ENCODE data around the gene RABEP1. TPM values are rescaled to one million over a fixed set of nuclear protein-coding genes. Genes with fewer than 3 reads are reported as not detected.

RABEP1 gene
- total and polyA plus RNA-seq, 2 experiments from 2014 or later: 37.0 to 88.1 TPM

DNA sequence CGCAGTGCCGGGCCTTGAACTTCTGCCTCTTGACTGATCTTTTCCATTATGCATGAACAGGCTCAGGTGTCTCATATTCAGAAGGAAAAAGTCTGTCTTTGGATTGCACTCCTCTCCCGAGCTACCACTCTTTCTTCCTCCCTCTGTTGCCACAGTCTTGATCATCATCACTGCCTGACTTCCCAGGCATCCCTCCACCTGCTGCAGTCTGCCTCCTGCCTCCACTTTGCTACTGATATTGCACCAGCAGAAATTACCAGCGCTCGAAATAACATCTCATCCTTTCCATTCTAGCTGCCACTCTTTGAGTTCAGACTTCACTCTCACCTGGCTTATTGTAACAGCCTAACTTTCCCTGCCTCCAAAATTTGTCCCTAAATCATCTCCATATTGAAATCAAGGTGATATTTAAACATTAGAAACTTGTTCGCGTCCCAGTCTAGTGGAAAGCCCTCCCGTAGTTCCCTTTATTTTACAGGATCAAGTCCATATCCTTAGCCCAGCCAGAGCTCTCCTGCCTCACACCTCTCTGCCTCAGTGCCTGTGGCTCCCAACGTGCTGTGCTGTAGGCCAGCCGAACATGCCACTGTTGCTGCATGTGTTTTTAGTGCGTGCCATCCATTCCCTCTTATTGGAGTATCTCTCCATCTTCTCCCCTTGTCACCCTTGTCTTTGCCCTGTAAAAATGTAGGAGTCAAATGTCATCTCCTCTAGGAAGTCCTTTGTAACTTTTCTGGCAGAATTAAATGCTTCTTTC lies 97.4 kb downstream of the RABEP1 start:
- Histone ChIP-seq H2AFZ (no peak overlapping the region), H3K9me2 (ENCODE audit: insufficient read depth) (no peaks in the 10 kb centered on the region), H3K79me2 (replicated peaks; ENCODE audit: insufficient read depth) (no peaks in the 10 kb centered on the region), H3K27me3 (ENCODE audit: insufficient read depth) (no peaks in the 10 kb centered on the region), H3K36me3 (ENCODE audit: insufficient read depth) (peaks cover 49% of the 10 kb centered on the region), H3K27ac (ENCODE audit: low read depth) (no peak overlapping the region), H3F3A (replicated peaks; ENCODE audit: low read depth) (peaks cover 47% of the 10 kb centered on the region), H3K4me2 (no peak overlapping the region), H4K20me1 (replicated peaks; ENCODE audit: insufficient read depth) (peaks cover 13% of the 10 kb centered on the region; the same call in 1 of the 2 replicates), H3K4me3 (no peak overlapping the region), H3K4me1 (ENCODE audit: insufficient read depth) (no peaks in the 10 kb centered on the region)
- peak overlapping the region; percentile 18; the same call in 1 of the 2 replicates for H3K27ac Mint-ChIP-seq
- peaks cover 3% of the 10 kb centered on the region; the same call in 1 of the 3 replicates for H3K4me1 Mint-ChIP-seq
- no peaks in the 10 kb centered on the region for H3K9me3 Mint-ChIP-seq
- H3K4me3 Mint-ChIP-seq: no peak overlapping the region
- H3K36me3 Mint-ChIP-seq (ENCODE audit: low read depth): peaks cover 80% of the 10 kb centered on the region
- ATAC-seq (no peak), DNase-seq (ENCODE audit: low spot score) (no peak)
- H3K27me3 Mint-ChIP-seq (ENCODE audit: insufficient read depth, low read depth, poor library complexity): peaks cover 11% of the 10 kb centered on the region
- no peak for TF ChIP-seq REST (IDR thresholded peaks at IDR 0.05; ENCODE audit: unreplicated experiment)
- no peak for TF ChIP-seq CTCF (conservative IDR thresholded peaks at IDR 0.05; ENCODE audit: low read depth in 2 of 2)
- peak; percentile 19; the same call in 1 of the 2 replicates for TF ChIP-seq POLR2AphosphoS5 (IDR thresholded peaks at IDR 0.05; ENCODE audit: low read depth)
- no peak for TF ChIP-seq ZNF114 (CRISPR knock-in tag; IDR thresholded peaks at IDR 0.05)
- no peak for TF ChIP-seq ZNF331 (CRISPR knock-in tag; IDR thresholded peaks at IDR 0.05; ENCODE audit: low read depth)

DNA sequence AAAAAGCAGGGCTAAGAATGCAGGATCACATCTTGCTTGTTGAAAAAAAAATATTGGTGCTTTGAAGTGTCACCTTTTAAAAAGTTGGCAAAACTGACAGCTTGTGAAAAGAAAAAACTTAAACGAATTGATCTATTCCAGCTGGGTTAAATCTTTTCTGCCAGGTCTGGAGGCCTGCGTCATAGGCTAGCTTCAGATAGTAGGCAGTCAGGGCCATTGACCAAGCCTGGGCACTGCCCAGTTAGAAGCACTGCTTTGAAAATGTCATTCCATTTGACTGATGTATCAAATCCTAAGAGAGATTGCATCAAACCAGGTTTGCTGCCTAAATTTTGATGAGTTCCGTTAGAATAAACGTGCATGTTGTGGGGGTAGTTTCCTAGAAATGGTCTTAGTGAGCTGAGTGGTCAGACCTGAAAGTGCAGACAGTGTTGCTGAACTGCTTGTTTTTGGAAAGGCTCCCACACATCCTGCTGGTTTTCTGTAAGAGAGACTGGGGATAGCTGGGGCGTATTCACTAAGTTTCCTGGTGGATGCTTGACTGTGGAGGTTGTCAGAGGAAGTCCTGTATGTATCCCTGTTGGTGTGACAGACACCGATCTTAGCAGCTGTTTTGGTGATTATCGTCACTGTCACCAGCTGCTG lies 98.5 kb downstream of the RABEP1 start:
- Histone ChIP-seq H3K4me2 (no peak overlapping the region), H3K4me3 (no peak overlapping the region), H3K79me2 (replicated peaks; ENCODE audit: insufficient read depth) (no peaks in the 10 kb centered on the region), H4K20me1 (replicated peaks; ENCODE audit: insufficient read depth) (peaks cover 13% of the 10 kb centered on the region; the same call in 1 of the 2 replicates), H2AFZ (no peak overlapping the region), H3K4me1 (ENCODE audit: insufficient read depth) (no peaks in the 10 kb centered on the region), H3K36me3 (ENCODE audit: insufficient read depth) (peaks cover 56% of the 10 kb centered on the region), H3K27me3 (ENCODE audit: insufficient read depth) (no peaks in the 10 kb centered on the region), H3K27ac (ENCODE audit: low read depth) (no peak overlapping the region), H3F3A (replicated peaks; ENCODE audit: low read depth) (peaks cover 47% of the 10 kb centered on the region), H3K9me2 (ENCODE audit: insufficient read depth) (no peaks in the 10 kb centered on the region)
- Mint-ChIP-seq H3K4me3 (no peak overlapping the region), H3K9me3 (no peaks in the 10 kb centered on the region), H3K27ac (no peak overlapping the region; the same call in 1 of the 2 replicates), H3K4me1 (no peaks in the 10 kb centered on the region), H3K36me3 (ENCODE audit: low read depth) (peaks cover 83% of the 10 kb centered on the region), H3K27me3 (ENCODE audit: insufficient read depth, low read depth, poor library complexity) (peaks cover 6% of the 10 kb centered on the region)
- no peak for DNase-seq (ENCODE audit: low spot score)
- ATAC-seq: no peak
- TF ChIP-seq NANOG (IDR thresholded peaks at IDR 0.05; ENCODE audit: borderline replicate concordance) (no peak), ZNF462 (CRISPR knock-in tag; IDR thresholded peaks at IDR 0.05) (no peak)

Measured in GM23338 (cell line).